ENCODE measurements around the gene SLC20A1.

The SLC20A1 gene

DNA sequence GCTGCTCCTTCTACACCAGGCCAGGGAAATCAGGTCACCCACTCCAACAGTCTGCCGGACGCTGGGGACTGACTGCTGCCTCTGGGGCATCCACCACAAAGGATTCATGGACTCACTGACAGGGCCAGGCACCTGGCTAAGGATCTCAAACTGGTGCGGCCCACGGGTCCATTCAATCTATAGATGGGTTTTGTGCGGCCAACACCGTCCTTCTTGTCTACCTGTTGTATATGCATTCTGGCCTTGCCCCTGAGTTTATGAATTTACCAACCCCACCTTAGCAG lies 10.9 kb upstream of the SLC20A1 start:
- no peak for DNase-seq (ENCODE audit: low read depth in 2 of 2)
- no peak overlapping the region for H3K4me3 ChIP-seq (replicated peaks in 1 of 2; ENCODE audit: low read depth in 2 of 2, low read length in 2 of 2)
- TF ChIP-seq, protein P1, sequence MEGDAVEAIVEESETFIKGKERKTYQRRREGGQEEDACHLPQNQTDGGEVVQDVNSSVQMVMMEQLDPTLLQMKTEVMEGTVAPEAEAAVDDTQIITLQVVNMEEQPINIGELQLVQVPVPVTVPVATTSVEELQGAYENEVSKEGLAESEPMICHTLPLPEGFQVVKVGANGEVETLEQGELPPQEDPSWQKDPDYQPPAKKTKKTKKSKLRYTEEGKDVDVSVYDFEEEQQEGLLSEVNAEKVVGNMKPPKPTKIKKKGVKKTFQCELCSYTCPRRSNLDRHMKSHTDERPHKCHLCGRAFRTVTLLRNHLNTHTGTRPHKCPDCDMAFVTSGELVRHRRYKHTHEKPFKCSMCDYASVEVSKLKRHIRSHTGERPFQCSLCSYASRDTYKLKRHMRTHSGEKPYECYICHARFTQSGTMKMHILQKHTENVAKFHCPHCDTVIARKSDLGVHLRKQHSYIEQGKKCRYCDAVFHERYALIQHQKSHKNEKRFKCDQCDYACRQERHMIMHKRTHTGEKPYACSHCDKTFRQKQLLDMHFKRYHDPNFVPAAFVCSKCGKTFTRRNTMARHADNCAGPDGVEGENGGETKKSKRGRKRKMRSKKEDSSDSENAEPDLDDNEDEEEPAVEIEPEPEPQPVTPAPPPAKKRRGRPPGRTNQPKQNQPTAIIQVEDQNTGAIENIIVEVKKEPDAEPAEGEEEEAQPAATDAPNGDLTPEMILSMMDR (IDR thresholded peaks at IDR 0.05; ENCODE audit: low read depth, low read length): no peak

DNA sequence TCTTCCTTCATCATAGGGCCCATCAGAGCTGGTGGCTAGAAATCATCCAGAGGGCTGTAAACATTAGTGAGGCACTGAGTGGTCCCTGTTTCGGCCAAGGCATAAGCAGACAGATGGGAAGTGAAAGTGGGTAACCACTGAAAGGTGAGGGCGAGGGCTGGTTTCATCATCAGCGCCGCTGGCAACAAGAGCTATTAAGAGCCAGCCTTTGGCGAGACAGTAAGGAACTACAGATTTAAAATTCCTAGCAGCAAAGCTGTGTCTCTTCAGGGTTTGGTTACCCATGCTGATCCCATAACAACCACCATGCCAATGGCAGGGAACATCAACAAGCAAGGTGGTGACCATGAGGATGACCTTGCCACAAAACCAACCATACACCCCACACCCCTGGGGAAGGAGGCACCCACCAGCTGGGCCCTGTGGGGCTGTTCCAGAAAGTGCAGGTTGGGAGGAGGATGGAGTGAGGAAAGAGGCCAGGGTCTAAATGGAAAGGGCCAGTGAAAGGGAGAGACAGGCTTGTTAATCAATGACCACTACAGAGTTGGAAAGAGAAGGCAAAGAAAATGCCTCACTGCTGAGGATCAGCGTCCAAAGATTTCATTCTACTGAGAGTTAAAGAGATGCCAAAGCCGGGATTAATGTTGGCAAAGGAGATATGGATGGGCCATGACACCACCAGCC lies 9.0 kb upstream of the SLC20A1 start:
- H3K4me3 ChIP-seq (replicated peaks in 1 of 2; ENCODE audit: low read depth in 2 of 2, low read length in 2 of 2): no peak overlapping the region
- TF ChIP-seq, protein P1 (IDR thresholded peaks at IDR 0.05; ENCODE audit: low read depth, low read length): no peak
- DNase-seq (ENCODE audit: low read depth in 2 of 2): no peak

DNA sequence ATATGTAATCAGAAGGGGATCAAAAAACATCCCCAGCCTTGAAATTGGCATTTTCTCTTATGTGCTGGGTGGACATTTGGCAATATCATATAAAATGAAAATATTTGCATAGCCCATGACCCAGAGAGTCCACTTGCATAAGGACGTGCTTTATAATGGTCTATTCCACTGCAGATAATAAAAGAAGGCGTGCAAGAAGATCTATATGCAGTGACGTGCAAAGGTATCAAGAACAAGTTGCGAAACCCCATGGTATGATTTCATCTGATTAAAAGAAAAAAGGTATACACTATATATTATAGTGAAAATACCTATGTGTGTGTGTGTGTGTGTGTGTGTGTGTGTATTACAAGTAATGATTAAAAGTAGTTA lies 8.5 kb upstream of the SLC20A1 start:
- TF ChIP-seq, protein P1 (IDR thresholded peaks at IDR 0.05; ENCODE audit: low read depth, low read length): no peak
- DNase-seq (ENCODE audit: low read depth in 2 of 2): no peak
- H3K4me3 ChIP-seq (replicated peaks in 1 of 2; ENCODE audit: low read depth in 2 of 2, low read length in 2 of 2): no peak overlapping the region

DNA sequence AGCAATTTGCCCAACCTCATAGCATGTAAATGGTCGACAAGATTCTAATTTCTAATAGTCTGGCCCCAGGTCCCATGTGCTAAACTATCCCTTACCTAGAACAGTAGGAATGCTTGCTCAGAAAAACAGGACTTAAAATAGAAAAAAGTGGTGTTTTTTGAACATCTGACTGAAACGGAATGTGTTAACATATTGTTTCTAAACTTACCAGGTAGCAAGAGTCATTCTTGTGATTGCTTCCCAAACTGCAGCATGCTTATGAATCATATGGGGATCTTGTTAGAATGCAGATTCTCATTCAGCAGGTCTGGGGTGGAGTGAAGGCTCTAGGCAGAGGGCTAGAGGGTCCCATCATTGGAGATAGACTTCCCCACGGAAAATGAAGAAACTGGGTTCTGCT lies 5.8 kb upstream of the SLC20A1 start:
- peak in 1 of 2 donors; percentile 49 for DNase-seq (ENCODE audit: low read depth in 2 of 2)
- H3K4me3 ChIP-seq (replicated peaks in 1 of 2; ENCODE audit: low read depth in 2 of 2, low read length in 2 of 2): no peak overlapping the region
- TF ChIP-seq, protein P1 (IDR thresholded peaks at IDR 0.05; ENCODE audit: low read depth, low read length): no peak

DNA sequence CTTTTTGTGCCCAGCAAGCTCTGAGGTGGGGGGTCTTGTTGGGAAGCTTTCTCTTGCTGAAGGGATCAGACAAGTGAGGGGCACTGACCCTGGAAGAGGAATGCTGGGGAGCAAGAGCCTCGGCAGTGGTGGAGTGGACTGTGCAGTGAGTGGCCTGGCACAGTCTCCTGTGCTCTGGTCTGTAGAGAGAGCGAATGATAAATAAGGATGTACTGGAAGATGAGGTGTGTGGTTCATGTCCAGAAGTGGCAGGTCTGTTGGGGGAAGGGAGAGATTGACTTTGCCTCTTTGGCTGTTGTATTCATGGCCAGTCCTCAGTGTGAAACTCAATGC lies 5.3 kb upstream of the SLC20A1 start:
- TF ChIP-seq, protein P1 (IDR thresholded peaks at IDR 0.05; ENCODE audit: low read depth, low read length): no peak
- DNase-seq (ENCODE audit: low read depth in 2 of 2): no peak
- H3K4me3 ChIP-seq (replicated peaks in 1 of 2; ENCODE audit: low read depth in 2 of 2, low read length in 2 of 2): no peak overlapping the region

DNA sequence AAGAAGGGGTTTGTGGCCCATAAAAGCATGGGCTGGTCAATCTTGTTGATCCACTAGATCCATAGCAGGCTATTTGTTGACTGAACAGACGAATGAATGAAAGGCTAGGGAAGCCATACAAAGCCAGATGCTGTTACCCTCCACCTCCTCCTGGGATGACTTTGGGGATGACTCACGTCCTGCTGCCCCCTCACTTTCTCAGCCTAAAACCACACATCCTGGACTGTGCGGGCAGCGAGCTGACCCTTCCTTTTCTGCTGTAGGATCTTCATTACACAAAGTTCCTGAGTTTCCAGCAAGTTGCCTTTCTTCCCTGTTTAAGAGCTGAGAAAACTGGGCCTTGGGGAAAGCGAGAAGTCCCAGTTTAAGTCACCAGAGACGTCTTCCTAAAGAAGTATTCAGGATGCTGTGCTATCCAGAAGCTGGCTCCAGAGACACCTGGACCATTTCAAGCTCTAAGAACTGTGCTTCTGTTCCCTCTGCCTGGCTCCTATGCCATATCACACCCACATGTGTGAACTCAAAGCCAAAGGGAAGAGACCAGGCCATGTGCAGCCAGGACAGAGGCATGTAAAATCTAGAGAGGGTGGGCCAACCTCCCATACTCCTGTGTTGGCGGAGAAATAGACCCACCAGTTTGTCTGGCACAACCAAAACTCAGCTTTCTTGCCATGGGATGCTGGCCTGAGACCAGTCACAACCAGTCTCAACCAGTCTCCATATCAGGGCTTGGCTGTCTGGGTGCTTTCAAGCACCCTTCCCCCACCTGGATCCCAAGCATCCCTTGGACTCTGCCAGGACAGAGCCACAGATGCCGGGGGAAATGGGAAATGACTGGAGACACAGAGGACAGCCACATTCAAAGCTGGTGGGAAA lies 4.7 kb upstream of the SLC20A1 start:
- no peak overlapping the region for H3K4me3 ChIP-seq (replicated peaks in 1 of 2; ENCODE audit: low read depth in 2 of 2, low read length in 2 of 2)
- TF ChIP-seq, protein P1 (IDR thresholded peaks at IDR 0.05; ENCODE audit: low read depth, low read length): no peak
- peak; percentile 80 to 88 for DNase-seq (ENCODE audit: low read depth in 2 of 2)

All from cardiac fibroblast (primary cell).